Adrenal gland (tissue), 12 donors: ENCODE data around the gene OR10G8. TPM values are rescaled to one million over a fixed set of nuclear protein-coding genes. Genes with fewer than 3 reads are reported as not detected.

Experiments used
- DNase-seq, 7 donors: peaks; one replicate each; pipeline ENCODE4 v3.0.0-alpha.2; 2019 to 2020
- H3K27ac ChIP-seq, 5 donors: fragments of 200-600 bp; sonication (generic) in 4 of 5; 1 replicate in 3 of 5; 2 replicates in 2 of 5; pipeline versions ENCODE4 v1.5.1 to v1.8.0; 2016 to 2020; ENCODE audit warnings: mild to moderate bottlenecking in 1 of 5
- H3K27me3 ChIP-seq: fragments of 200-600 bp; 2 replicates; pipeline ENCODE4 v1.8.0; 2021
- H3K36me3 ChIP-seq, 2 donors: fragments of 200-600 bp; replicated peaks in 1 of 2; 1 replicate in 1 of 2; 2 replicates in 1 of 2; pipeline versions ENCODE4 v1.5.1 to v1.8.0; 2018 to 2022
- H3K4me1 ChIP-seq, 2 donors: fragments of 200-600 bp; replicated peaks in 1 of 2; 1 replicate in 1 of 2; 2 replicates in 1 of 2; pipeline versions ENCODE4 v1.5.1 to v1.8.0; 2018 to 2021
- H3K4me3 ChIP-seq, 4 donors: fragments of 200-600 bp; sonication (generic) in 3 of 4; one replicate each; pipeline ENCODE4 v1.5.1; 2016 to 2018
- H3K9me3 ChIP-seq, 3 donors: fragments of 200-600 bp; sonication (generic) in 1 of 3; replicated peaks in 1 of 3; 1 replicate in 2 of 3; 2 replicates in 1 of 3; pipeline versions ENCODE4 v1.5.1 to v1.8.0; 2016 to 2021
- CTCF ChIP-seq, 6 experiments: fragments of 450-650 bp in 4 of 6; fragments of 200-600 bp in 2 of 6; sonication (generic) in 1 of 6; IDR thresholded peaks; 1 replicate in 5 of 6; 2 replicates in 1 of 6; pipeline versions ENCODE4 v1.5.1 to v1.8.0; 2016 to 2021; ENCODE audit warnings: antibody characterized with exemption in 6 of 6, mild to moderate bottlenecking in 2 of 6, moderate library complexity in 1 of 6
- POLR2A ChIP-seq, 2 donors: fragments of 450-650 bp; IDR thresholded peaks; one replicate each; pipeline ENCODE4 v1.6.1; 2017; ENCODE audit warnings: antibody characterized with exemption in 2 of 2, mild to moderate bottlenecking in 2 of 2, moderate library complexity in 1 of 2
- WGBS, 4 donors: extraction: QIAGEN DNeasy Blood & Tissue Kit in 2 of 4; methylation state at CpG; one replicate each; pipeline versions ENCODE4 v1.1.5 to v1.1.7; 2013 to 2017; 5-methylcytosine and 5-hydroxymethylcytosine counted together
- intact Hi-C, 2 donors: fragments of 100-400 bp; cut with DNase I; formaldehyde crosslinking; loops; one replicate each; pipeline versions ENCODE4 v1.14.1 to v1.15.0; 2022 to 2023
- polyA plus RNA-seq, 3 donors: library from polyadenylated mRNA; stranded (reverse); fragments of 200-250 nt in 2 of 3; fragments of 350-450 nt in 1 of 3; fragmentation: Illumina TruSeq in 1 of 3; extraction: RNeasy Lipid Tissue Mini Kit (QIAGEN cat#74804) in 1 of 3; gene quantifications; one replicate each; pipeline ENCODE4 v1.2.3, GENCODE V29; 2013 to 2014
- total RNA-seq, 9 donors: library from RNA; depleted of rRNA in 4 of 9; stranded (reverse); fragments of >200 nt in 4 of 9; fragments of 120-200 nt in 1 of 9; fragmentation: NEBNext Ultra II Directional in 1 of 9; extraction: Animal tissue kit (Norgen Biotek cat#: 25700) in 1 of 9; gene quantifications; one replicate each; pipeline versions ENCODE4 v1.1.0 to v1.2.4, GENCODE V29; 2013 to 2023
- donor health status: healthy with polysubstance abuse.
- donor health status: Bipolar disorder and iron deficiency.
- donor health status: DM: yes; HTN: yes; CAD: no.
- donor health status: DM: no; HTN: no; CAD: no.
- donor health status: DM: no; HTN: no; CAD: no.
- donor health status: DM: yes; HTN: yes; CAD: no.

The OR10G8 gene
- total and polyA plus RNA-seq, 12 donors = not detected

GRCh38 chr11:124069429-124070401 is 43.1 kb downstream of the OR10G8 start:
- intact Hi-C loops = loop anchor here (5.0 to 10.0 kb wide), 2 partner anchors 123 to 125 kb away; no protein-coding TSS in a partner anchor
- TF ChIP-seq CTCF (IDR thresholded peaks at IDR 0.05) (peak in 5 of 6 experiments; percentile 16 to 46 (median 32)), POLR2A (IDR thresholded peaks at IDR 0.05) (no peak)
- H3K27ac ChIP-seq = no peak overlapping the region
- 35 to 60% (median 44%) methylated on average over 21 to 28 of the region's 28 CpGs for WGBS, 4 donors
- no peaks in the 10 kb centered on the region for H3K4me1 ChIP-seq
- peaks cover 17% of the 10 kb centered on the region for H3K27me3 ChIP-seq
- no peaks in the 10 kb centered on the region for H3K9me3 ChIP-seq
- no peaks in the 10 kb centered on the region for H3K36me3 ChIP-seq
- peak in 5 of 7 donors; percentile 20 to 68 (median 45) for DNase-seq
- peak overlapping the region in 1 of 4 donors; percentile 12 for H3K4me3 ChIP-seq

GRCh38 chr11:124070915-124071622 is 44.5 kb downstream of the OR10G8 start:
- TF ChIP-seq CTCF (IDR thresholded peaks at IDR 0.05) = peak; percentile 57 to 83 (median 73)
- no peak for TF ChIP-seq POLR2A (IDR thresholded peaks at IDR 0.05)
- WGBS, 4 donors = 2 to 9% (median 4%) methylated on average over 8 of the region's 8 CpGs
- peak; percentile 58 to 89 (median 64) for DNase-seq
- H3K27me3 ChIP-seq = peaks cover 17% of the 10 kb centered on the region
- H3K4me3 ChIP-seq = no peak overlapping the region
- no peaks in the 10 kb centered on the region for H3K4me1 ChIP-seq
- H3K9me3 ChIP-seq = no peaks in the 10 kb centered on the region
- intact Hi-C loops = loop anchor here (5.0 to 10.0 kb wide), 2 partner anchors 121 to 124 kb away; no protein-coding TSS in a partner anchor
- peak overlapping the region in 1 of 5 donors; percentile 29 for H3K27ac ChIP-seq
- H3K36me3 ChIP-seq = no peaks in the 10 kb centered on the region

GRCh38 chr11:124071623-124071948 is 45.0 kb downstream of the OR10G8 start:
- Histone ChIP-seq H3K27me3 (peaks cover 12% of the 10 kb centered on the region), H3K36me3 (no peaks in the 10 kb centered on the region), H3K27ac (no peak overlapping the region), H3K4me1 (peaks cover 0 to 3% of the 10 kb centered on the region in 2 donors), H3K9me3 (no peaks in the 10 kb centered on the region), H3K4me3 (no peak overlapping the region)
- DNase-seq = no peak
- no peak for TF ChIP-seq POLR2A (IDR thresholded peaks at IDR 0.05)
- peak in 1 of 6 experiments; percentile 12 for TF ChIP-seq CTCF (IDR thresholded peaks at IDR 0.05)
- 53 to 75% (median 59%) methylated on average over 4 of the region's 4 CpGs for WGBS, 4 donors
- intact Hi-C loops = loop anchor here (5.0 to 10.0 kb wide), 2 partner anchors 121 to 123 kb away; no protein-coding TSS in a partner anchor

GRCh38 chr11:124072147-124072546 is 45.5 kb downstream of the OR10G8 start:
- Histone ChIP-seq H3K9me3 (no peaks in the 10 kb centered on the region), H3K27me3 (peaks cover 7% of the 10 kb centered on the region), H3K27ac (no peak overlapping the region), H3K4me1 (peaks cover 0 to 3% of the 10 kb centered on the region in 2 donors), H3K36me3 (no peaks in the 10 kb centered on the region), H3K4me3 (no peak overlapping the region)
- no peak for TF ChIP-seq POLR2A (IDR thresholded peaks at IDR 0.05)
- TF ChIP-seq CTCF (IDR thresholded peaks at IDR 0.05) = no peak
- intact Hi-C loops = loop anchor here (5.0 to 10.0 kb wide), 2 partner anchors 120 to 123 kb away; no protein-coding TSS in a partner anchor
- 75 to 88% (median 83%) methylated on average over 8 of the region's 8 CpGs for WGBS, 4 donors
- no peak for DNase-seq
